Midbrain (tissue), 1 donor: ENCODE measurements around the gene HOXC11.

Source experiments
- DNase-seq: peaks from one replicate; lab custom pipeline; 2025; lab: John Stamatoyannopoulos, UW

Gene HOXC11

DNA sequence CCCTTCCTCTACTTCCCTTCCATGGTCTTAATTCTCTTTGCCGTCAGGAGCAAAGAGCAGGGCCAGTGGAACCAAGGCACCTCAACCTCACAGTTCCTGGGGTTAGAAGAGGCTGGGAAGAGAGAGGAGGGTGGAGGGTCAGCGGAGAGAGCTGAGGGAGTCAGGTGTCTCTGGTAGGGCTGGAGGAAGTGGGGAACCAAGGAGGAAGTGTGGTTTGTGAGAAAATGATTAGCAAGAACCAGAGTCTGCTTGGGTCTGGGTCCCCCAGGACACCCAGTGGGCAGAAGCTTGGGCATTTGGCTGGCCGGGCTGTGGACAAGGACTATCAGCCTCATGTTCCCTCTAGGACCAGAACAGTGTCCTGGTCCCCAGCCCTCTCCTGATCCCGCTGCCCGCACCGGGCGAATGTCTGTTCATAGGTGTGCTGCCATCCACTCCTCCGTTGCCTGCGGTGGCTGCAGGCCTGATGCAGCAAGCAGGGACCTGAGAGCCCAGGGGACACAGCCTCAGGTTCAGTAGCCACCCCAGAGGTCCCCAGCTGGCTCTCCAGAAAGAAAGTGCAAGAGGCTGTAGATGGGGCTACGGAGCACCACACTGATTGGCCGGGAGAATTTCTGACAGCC is 15.9 kb upstream of the HOXC11 start:
- no peak for DNase-seq

- DNase-seq, result no peak
These were observed 14.8 kb upstream of the HOXC11 start for GRCh38 chr12:53958128-53958527.

DNA sequence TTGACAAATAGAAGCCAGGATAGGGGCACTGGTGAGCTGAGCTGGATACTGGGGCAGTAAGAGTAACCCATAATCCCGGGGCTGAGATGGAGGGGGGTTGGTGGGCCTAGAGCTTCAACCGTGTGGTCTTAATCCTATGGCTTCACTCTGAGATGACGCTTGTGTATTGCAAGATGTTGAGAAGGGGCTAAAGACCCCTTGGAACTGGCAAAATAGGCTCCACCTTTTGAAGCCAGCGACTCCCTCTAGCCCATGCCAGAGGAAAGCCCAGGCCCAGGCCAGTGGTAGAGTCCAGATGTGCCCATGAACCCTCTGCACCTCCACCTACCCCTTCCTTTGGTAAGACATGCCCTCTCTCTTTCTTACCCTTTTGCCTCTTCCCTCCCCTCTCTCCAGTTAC is 13.6 kb upstream of the HOXC11 start:
- no peak for DNase-seq

DNA sequence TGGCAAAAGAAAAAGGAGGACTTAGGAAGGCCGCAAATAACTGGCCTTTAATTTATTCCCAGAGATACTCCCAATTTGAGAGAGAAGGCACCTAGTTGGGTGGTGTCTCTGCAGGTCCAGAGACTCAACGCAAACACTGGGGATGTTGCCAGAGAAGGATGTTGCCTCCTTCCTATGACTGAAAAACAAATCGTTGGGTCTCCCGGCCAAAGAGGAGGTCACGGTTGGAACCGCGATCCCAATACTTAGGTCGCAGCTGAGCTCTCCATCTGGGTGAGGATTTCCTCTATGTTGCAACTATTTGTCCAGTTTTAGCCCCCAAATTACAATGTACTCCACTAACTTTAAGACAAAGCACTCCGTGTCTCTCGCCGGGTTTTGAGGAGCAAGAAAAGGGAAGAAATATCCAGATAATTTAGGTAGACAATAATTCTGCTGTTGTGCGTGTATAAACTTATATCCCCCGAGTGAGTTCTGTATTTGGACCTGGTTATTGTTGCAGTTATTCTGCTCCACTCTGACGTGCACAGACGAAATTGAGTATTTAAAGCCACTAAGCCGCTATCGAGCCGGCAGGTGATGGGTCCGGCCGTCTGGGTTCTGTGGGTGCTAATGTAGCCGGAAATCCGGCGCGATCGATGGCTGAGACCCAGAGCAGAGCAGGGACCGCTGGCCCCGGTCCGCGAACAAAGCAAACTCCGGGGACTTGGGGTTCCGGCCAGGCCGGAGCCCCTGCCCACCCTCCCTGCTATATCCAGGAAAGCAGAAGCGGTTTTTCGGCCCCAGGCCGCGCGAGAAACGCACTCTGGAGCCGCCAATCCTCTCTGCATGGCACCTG is 12.5 kb upstream of the HOXC11 start:
- DNase-seq, result no peak

GRCh38 chr12:53961025-53961761 is 11.7 kb upstream of the HOXC11 start:
- no peak for DNase-seq

- no peak for DNase-seq
These were observed 9.9 kb upstream of the HOXC11 start for GRCh38 chr12:53963005-53963404.

GRCh38 chr12:53963434-53964314 is 9.3 kb upstream of the HOXC11 start:
- no peak for DNase-seq

DNA sequence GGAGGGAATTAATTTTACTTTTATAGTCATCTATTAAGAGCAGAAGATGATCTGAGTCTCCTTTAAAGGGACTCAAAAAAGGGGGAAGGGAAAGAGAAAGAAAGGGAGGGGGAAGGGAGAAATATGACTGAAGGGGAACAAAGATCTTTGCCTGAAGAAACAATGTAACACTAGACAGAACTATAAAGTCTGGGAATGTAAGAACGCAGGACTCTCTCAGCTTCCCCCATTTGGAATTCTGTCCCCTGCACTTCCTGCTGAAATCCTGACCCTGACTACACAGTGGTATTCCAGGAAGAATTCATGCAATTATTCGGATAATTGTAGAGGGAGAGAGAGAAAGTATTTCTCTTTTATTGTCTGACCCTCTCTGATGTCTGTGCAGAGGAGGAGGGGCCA is 8.6 kb upstream of the HOXC11 start:
- no peak for DNase-seq

DNA sequence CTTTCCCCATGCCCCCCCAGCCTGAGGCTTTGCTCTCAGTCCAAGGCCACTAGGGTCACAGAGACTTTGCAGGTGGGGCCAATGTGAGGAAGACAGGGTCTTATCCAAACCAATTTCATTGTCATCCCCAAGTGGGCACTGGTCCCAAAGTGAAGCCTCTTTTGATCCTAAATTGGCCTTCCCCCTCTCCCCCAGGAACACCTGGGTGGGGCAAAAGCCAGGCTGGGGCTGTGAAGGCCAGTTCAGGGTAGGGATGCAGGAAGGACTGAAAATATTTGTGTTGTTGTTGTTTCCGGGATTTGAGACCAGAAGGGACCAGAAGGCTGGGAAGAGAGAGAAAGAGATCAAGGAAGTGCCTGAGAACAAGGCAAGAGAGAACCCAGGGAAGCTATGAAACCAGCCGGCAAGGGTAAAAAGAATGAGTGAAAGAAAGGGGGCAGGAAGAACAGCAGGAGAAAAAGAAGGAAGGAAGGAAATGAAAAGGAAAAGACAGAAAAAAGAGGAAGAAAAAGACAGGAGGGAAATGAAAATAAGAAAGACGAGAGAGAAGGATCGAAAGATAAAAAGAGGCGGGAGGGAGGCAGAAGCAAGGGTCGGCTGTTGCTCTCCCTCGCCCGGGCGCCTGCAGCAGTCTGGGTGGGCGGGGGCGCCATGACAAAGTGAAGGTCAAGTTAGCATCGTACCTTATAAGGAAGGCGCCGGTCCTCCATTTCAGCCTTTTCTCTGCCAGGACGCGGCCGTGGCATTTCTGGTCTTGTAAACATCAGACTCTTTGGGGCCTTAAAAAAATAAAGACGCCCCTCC is 7.4 kb upstream of the HOXC11 start:
- DNase-seq, result no peak

GRCh38 chr12:53966085-53966384 is 6.9 kb upstream of the HOXC11 start:
- no peak for DNase-seq

DNA sequence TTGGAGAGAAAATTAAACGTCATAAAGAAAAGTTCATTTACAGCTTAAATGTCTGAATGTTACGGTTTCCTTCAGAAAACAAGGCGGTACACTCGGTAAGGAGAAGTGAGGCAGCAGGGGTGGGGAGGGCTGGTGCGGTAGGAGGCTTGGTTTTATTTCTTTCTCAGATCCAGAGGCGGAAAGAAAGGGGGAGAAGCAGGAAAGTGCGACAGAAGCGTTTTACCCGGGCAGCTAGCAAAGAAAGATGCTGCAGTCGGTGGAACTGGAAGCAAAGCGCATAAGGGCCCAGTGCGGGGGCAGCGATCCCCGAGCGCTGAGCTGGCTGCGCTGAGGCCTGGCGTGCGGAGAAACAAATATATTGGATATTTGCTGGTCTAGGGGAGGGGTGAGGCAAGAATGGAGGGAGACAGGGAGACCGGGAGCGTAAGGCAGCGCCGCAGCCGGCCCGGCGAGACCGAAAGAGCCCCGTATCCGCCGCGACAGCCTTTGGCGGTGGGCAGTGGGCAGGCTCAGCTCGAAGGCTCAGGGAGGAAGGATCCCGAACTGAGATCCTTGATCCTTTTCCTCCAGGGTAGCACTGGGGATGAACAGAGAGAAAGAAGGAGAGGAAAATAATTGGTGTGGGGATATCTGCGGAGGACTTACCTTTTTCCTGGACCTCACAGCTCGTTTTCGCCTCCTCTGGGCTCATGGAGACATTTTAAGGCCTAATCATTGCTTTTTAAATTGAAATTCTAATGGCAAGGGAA is 6.4 kb upstream of the HOXC11 start:
- no peak for DNase-seq

DNA sequence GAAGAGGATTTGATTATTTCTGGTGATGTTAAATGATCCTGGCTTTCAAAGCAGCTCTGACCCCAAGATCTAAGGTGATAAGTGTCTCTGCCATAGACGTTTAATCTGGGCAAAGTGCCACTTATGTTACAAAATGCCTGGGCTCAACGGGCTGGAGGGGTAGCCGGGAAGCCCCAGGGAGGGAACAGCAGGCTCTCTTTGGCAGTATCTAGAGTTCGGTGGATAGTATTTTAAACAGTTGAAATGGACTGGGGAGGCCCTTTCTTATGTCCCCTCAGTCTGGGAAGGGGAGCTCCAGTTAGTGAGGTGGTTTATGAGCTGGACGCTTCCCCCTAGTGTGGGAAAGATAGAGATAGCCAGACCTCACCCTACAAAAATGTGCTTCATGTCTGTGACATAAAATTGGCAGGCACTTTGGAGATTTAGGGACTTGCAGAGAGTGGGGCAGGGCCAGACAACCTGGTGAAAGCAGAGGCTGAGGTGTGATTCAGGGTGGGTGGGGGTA is 5.5 kb upstream of the HOXC11 start:
- DNase-seq, result no peak

- DNase-seq, result no peak
These were observed 4.5 kb upstream of the HOXC11 start for GRCh38 chr12:53968214-53969127.

DNA sequence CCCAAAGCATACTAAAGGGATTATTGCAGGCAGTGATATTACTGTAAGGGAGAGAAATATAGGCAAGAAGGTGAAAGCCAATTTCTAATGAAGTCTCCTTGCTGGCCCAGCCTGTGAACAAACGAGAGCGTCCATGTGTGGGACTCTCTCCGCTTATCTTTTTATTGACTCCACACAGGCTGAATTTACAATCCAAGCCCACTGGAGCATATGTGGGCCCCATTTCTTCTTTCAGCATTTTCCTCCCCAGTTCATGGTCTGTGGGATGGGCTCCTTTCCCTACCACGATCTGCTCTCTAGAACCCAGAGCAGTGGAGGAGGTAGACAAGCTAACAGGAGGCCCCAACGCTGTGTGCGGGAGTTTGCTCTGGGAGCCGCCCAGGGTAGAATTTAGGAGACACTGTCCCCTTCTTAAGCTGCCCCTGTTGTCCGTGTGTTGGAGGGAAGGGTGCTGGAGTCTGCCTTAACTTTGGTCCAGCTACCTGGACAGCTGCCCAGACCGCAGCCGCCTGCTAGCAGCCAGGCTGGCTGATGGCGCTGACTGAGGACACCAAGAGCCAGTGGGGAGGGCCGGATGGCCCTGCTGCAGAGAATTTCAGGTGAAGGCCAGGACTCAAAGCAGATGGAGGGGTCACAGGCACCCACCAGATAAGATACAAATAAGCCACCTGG is 3.2 kb upstream of the HOXC11 start:
- DNase-seq, result no peak

- no peak for DNase-seq
These were observed 2.5 kb upstream of the HOXC11 start for GRCh38 chr12:53970451-53970850.

DNA sequence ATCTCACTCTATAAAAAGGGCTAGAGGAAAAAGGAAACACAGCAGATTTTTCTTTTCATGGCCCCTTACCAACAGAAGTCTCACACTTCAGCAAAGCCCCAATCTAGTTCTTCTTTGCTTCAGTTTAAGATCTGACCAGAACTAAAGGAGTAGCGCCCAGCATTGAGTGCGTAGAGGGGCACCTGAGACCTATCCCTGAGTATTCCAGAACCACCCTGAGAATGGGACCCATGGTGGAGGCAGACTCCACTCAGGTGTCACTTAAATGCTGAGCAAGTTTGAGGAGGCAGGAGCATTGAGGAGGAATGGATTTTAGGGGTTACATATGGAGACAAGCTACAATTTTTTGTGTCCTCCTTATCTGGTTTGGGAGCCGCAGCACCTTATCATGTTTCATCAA is 1.8 kb upstream of the HOXC11 start:
- no peak for DNase-seq

- DNase-seq, result no peak
These were observed 1.2 kb upstream of the HOXC11 start for GRCh38 chr12:53971686-53972085.

GRCh38 chr12:53972152-53972702 is 699 bp upstream of the HOXC11 start:
- no peak for DNase-seq
